Limb (tissue), 2 donors: ENCODE data around the gene CHD3.
A peak's percentile ranks its signal among the peaks of the same experiment; 100 is the strongest.
"Not testable (repeated sequence)": the region's sequence is repeated elsewhere in the genome, so short reads cannot be mapped to it uniquely, and the experiment has no call there.

Experiments
- DNase-seq, 2 donors: peaks; one replicate each; pipeline ENCODE4 v3.0.0-alpha.2; 2016; ENCODE audit errors: extremely low spot score in 2 of 2

Gene CHD3

DNA sequence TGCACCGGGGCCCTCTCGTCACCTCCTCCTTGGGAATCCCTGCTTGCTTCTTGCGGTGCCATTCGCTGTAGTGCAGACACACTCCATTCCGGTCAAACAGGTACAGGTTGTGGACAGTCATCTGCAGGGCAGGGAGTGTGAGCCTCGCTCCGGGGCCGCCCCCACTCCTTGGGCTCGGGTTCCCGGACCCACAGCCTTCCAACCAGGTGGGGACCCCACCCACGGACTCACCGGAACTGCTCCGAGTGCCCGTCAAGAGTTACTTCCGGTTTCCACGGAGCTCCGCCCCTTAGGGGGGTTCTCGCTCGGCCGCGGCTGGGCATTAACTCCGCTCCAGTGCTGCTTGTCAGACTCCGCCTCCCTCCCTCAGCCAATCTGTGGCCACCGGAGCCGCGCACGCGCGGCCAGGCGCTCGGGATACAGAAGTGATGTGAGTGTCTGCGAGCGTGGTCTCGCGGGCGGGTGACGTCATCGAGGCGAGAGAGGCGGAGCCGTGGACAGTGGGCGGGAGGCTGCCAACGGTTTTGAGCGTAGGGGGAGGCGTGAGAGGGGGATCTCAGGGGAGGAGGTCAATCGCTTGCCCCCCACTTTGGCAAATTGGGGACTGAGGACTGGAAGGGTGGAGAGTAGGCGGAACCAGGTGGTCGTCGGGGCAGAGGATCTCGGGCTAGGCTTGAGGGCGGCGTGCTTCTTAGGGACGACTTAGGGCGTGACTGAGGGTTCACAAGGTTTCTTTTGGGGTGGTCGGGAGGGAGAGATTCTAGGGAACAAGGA, 43.3 kb downstream of the CHD3 start, which contains the start of the genes CNTROB and TRAPPC1:
Gene CNTROB (plus strand): TSS at position 498 of the 774 bp plus-strand sequence. CDS start 874 bp downstream, outside the sequence.
Gene TRAPPC1 (minus strand): TSS at position 238 of the 774 bp plus-strand sequence. CDS start 117 bp downstream, at position 121.
- DNase-seq, result peak; percentile 100

DNA sequence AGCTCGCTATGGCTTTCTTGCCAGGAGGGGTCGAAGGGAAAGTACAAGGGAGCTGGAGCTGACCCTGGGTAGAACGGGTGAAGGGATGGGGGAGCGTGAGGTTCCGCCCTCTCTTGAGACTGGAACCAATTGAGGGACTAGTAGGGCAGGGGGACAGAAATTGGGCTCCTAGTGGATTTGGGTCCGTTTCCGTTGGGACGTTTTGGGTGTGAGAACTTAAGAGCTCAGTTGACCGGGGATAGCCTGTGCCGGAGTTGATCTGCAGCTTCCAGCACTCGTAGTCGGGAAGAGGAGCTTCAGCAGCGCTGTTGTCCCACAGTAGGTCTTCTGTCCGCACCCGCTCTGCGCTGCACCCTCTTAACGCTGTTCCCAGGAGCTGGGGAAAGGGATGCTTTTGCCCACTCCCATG, 43.9 kb downstream of the CHD3 start:
- DNase-seq, result peak in 1 of 2 donors; percentile 49

DNA sequence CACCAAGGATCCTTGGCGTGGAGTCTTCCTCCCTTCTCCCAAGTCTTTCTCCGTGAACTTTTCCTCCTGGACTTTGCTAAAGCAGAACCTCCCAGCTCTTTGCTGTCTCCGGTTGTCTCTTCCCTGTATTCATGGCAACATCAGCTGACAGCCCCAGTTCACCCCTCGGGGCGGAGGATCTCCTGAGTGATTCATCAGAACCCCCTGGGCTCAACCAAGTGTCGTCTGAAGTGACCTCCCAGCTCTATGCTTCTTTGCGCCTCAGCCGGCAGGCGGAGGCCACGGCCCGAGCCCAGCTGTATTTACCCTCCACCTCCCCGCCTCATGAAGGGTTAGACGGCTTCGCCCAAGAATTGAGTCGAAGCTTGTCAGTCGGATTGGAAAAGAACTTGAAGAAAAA, 44.4 kb downstream of the CHD3 start:
- no peak for DNase-seq

DNA sequence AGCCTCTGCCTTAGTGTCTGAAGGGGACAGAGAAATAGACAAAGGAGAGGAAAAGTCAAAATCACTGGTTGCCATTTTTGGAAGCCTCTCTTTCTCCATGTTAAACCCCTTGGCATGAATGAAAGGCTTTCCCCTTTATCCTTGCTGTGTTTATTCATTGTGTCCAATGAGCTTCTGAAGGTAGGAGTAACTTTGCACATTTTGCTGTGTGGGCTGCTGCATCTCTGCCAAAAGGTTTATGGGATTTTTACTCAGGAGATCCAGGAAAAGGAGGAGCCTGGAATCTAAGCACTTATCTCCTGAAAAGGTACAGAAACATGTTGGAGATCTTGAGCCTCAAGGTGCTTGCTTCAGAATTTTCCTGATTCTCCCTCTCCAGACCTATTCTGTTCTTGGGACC, 47.3 kb downstream of the CHD3 start:
- DNase-seq, result no peak

DNA sequence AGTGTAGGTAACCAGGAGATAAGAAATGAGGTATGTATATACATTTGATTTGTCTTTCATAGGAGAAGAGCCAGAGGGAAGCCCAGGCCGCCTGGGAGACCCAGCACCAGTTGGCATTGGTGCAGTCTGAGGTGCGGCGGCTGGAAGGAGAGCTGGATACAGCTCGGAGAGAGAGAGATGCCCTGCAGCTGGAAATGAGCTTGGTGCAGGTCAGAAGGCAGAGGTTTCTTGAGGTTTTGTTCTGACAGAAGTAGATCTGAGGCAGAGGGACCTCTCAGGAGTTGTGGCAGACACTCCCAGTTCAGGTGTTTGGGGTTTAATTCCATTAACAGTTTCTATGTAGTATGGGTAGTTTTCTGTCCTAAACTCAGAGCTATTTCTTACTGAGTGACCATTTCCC, 51.4 kb downstream of the CHD3 start:
- no peak for DNase-seq

DNA sequence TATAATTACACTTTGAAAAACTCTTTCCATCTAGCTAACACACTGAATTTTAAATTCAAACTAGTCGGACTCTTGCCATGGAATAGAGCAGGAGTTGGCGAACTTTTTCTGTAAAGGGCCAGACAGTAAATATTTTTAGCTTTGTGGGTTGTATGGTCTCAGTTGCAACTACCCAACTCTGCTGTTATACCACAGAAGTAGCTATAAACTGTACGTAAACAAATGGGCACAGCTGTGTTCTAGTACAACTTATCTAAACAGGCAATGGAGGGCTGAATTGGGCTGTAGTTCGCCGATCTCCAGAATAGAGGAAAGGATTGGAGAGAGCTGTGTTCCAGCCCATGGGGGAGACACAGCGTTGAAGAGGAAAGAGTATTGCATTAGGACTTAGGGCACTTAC, 52.2 kb downstream of the CHD3 start:
- no peak for DNase-seq

GRCh38 chr17:7943291-7943690, 54.7 kb downstream of the CHD3 start:
- DNase-seq, result no peak

- no peak for DNase-seq
These were observed 55.7 kb downstream of the CHD3 start for GRCh38 chr17:7944326-7944725.

DNA sequence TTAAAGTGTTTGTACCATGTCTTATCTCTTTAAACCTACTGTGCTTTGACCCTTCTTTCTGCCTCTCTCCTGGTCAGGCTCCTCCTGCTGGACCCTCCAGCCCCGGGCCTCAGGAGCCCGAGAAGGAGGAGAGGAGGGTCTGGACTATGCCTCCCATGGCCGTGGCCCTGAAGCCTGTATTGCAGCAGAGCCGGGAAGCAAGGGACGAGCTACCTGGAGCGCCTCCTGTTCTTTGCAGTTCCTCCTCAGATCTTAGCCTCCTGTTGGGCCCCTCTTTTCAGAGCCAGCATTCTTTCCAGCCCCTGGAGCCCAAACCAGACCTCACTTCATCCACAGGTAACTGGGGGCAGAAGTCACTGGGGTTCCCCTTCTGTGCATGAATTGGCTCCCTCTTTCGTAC, 57.1 kb downstream of the CHD3 start:
- no peak for DNase-seq

GRCh38 chr17:7946441-7946840, 57.9 kb downstream of the CHD3 start:
- DNase-seq, result no peak

DNA sequence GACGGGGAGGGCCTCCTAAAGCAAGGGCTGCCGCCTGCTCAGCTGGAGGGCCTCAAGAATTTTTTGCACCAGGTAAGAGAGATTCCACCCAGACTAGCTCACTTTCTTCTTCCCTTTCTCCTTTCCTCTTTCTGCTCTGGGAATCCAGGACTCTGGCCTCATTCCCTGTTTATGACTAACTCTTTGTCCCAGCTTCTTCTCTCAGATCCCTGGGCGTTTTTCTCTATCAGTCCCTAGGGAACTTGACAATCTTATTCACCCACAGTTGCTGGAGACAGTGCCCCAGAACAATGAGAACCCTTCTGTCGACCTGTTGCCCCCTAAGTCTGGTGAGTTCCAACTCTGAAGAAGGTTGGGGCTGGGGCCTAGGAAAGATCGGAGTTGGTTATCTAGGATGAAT, 59.1 kb downstream of the CHD3 start:
- no peak for DNase-seq

- DNase-seq, result no peak
These were observed 62.0 kb downstream of the CHD3 start for GRCh38 chr17:7950578-7950977.

- no peak for DNase-seq
These were observed 62.7 kb downstream of the CHD3 start for GRCh38 chr17:7951143-7951792.

DNA sequence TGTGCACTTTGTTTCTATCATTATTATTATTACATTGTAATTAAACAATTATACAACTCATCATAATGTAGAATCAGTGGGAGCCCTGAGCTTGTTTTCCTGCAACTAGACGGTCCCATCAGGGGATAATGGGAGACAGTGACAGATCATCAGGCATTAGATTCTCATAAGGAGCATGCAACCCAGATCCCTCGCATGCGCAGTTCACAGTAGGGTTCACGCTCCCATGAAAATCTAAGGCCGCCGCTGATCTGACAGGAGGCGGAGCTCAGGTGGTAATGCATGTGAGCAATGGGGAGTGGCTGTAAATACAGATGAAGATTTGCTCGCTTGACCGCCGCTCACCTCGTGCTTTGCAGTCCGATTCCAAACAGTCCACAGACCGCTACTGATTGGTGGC, 64.7 kb downstream of the CHD3 start:
- not testable (repeated sequence) for DNase-seq

- no peak for DNase-seq
These were observed 67.0 kb downstream of the CHD3 start for GRCh38 chr17:7955414-7956227.

- peak; percentile 42 to 56 for DNase-seq
These were observed 67.8 kb downstream of the CHD3 start for GRCh38 chr17:7956228-7956965.

DNA sequence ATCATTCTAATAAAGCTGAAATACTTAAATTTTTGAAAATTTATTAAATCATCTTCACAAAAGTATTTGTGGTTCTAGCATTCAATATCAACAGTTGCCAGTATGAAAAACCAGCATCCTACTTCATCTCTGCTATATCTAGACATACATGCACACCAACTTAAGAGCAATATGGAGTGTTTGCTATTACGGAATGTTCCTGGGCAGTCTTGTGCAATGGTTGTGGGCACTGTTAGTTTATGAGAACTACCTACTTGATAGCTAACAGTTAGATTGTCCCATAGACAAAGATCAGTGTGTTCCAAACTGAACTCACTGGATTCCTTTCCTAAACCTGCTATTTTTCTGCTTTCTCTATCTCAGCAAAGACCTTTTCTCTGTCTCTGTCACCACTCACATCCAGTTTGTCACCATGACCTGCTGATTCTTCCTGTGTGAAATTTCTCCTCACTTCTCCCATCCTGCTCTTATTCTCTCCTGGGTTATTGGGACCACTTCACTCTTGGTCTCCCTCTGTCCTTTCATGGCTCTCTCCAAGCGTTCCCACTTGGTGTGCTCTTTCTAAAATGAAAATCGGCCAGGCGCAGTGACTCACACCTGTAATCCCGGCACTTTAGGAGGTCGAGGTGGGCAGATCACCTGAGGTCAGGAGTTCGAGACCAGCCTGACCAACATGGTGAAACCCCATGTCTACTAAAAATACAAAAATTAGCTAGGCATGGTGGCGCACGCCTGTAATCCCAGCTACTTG, 71.1 kb downstream of the CHD3 start:
- DNase-seq, result no peak

GRCh38 chr17:7961421-7961820, 72.8 kb downstream of the CHD3 start:
- no peak for DNase-seq
